Transverse colon (tissue), 4 donors: ENCODE results near the gene SCAF8. TPM values are rescaled to one million over a fixed set of nuclear protein-coding genes. Genes with fewer than 3 reads are reported as not detected.
"Not testable (repeated sequence)": the region's sequence is repeated elsewhere in the genome, so short reads cannot be mapped to it uniquely, and the experiment has no call there.

Experiments
- DNase-seq: peaks from one replicate; pipeline ENCODE4 v3.0.0-alpha.2; 2019
- H3K27ac ChIP-seq, 4 donors: fragments of 200-600 bp; sonication (generic); 2 replicates each; pipeline ENCODE4 v1.5.1; 2016 to 2018; ENCODE audit warnings: inconsistent platforms in 4 of 4
- H3K27me3 ChIP-seq: fragments of 200-600 bp; sonication (generic); 2 replicates; pipeline ENCODE4 v1.5.1; 2017; ENCODE audit warnings: inconsistent platforms
- H3K36me3 ChIP-seq, 4 donors: fragments of 200-600 bp; sonication (generic); 2 replicates each; pipeline ENCODE4 v1.5.1; 2017 to 2019; ENCODE audit warnings: inconsistent platforms in 4 of 4
- H3K4me1 ChIP-seq, 4 donors: fragments of 200-600 bp; sonication (generic); 2 replicates each; pipeline ENCODE4 v1.5.1; 2017 to 2020; ENCODE audit warnings: inconsistent platforms in 4 of 4
- H3K4me3 ChIP-seq, 4 donors: fragments of 200-600 bp; sonication (generic); 1 replicate in 1 of 4; 2 replicates in 3 of 4; pipeline versions ENCODE4 v1.5.1 to v1.6.1; 2017 to 2019; ENCODE audit warnings: inconsistent platforms in 4 of 4
- H3K9me3 ChIP-seq, 2 donors: fragments of 200-600 bp; sonication (generic); 2 replicates each; pipeline ENCODE4 v1.5.1; 2017 to 2019; ENCODE audit warnings: inconsistent platforms in 2 of 2
- CTCF ChIP-seq, 5 experiments: fragments of 200-600 bp in 3 of 5; fragments of 450-650 bp in 2 of 5; sonication (generic) in 3 of 5; IDR thresholded peaks; 1 replicate in 2 of 5; 2 replicates in 3 of 5; pipeline ENCODE4 v1.5.1; 2016 to 2017; ENCODE audit warnings: antibody characterized with exemption in 5 of 5, inconsistent platforms in 3 of 5, mild to moderate bottlenecking in 2 of 5, moderate library complexity in 1 of 5
- EP300 ChIP-seq: sonication (generic); formaldehyde crosslinking; IDR thresholded peaks from one replicate; pipeline ENCODE4 v1.6.1; 2017; ENCODE audit warnings: antibody characterized with exemption, low read depth
- POLR2A ChIP-seq: fragments of 450-650 bp; IDR thresholded peaks from one replicate; pipeline ENCODE4 v1.6.1; 2016; ENCODE audit warnings: antibody characterized with exemption, mild to moderate bottlenecking, moderate library complexity
- POLR2AphosphoS5 ChIP-seq, 3 donors: sonication (generic); formaldehyde crosslinking; IDR thresholded peaks; one replicate each; pipeline ENCODE4 v1.6.1; 2016; ENCODE audit warnings: antibody characterized with exemption in 3 of 3
- WGBS, 2 donors: methylation state at CpG; one replicate each; pipeline ENCODE4 v1.1.5; 2018; ENCODE audit warnings: low coverage in 1 of 2; 5-methylcytosine and 5-hydroxymethylcytosine counted together
- in situ Hi-C, 4 donors: fragments of 200-750 bp; cut with MboI; loops; one replicate each; pipeline versions ENCODE4 v1.15.0 to v1.15.1; 2017; ENCODE audit warnings: low sequenced_read_pairs in 3 of 4, low pct_ligation_motif_present in 1 of 4, low pct_unique_long_range_greater_than_20kb in 1 of 4
- intact Hi-C: fragments of 100-400 bp; cut with DNase I; formaldehyde crosslinking; loops from one replicate; pipeline ENCODE4 v1.15.1; 2023; ENCODE audit warnings: low total_unique reads
- total RNA-seq, 4 donors: library from RNA; depleted of rRNA; stranded (reverse); fragments of >200 nt; gene quantifications; one replicate each; pipeline ENCODE4 v1.1.0, GENCODE V29; 2016

SCAF8 gene
- total RNA-seq, 4 donors from 2014 or later: 32.2 to 38.6 (median 33.4) TPM

DNA sequence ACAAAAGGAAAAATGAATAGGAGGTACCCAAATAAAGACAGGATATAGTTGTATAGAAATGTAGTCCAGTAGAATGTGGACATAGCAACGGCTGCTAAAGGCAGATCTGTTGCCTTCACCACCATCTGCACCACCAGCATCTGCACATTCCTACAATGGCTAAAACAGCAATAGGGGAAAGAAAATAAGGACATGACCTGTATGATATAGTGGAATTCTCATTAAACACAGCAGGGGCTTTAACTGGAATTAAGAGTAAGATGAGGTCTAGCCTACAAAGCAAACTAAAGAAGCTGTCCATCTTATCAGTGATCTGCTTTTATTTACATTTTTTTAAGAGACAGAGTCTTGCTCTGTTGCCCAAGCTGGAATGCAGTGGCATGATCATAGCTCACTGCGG is 26.8 kb upstream of the SCAF8 start:
- H3K36me3 ChIP-seq: no peaks in the 10 kb centered on the region
- no peaks in the 10 kb centered on the region for H3K9me3 ChIP-seq
- no peak overlapping the region for H3K27ac ChIP-seq
- in situ Hi-C loops: loop anchor here in 1 of 4 donors (25.0 kb wide), 1 partner anchor 581 kb away; no protein-coding TSS in a partner anchor
- no peaks in the 10 kb centered on the region for H3K27me3 ChIP-seq
- H3K4me3 ChIP-seq: no peak overlapping the region
- intact Hi-C loops: no loop called here
- DNase-seq: no peak
- no peaks in the 10 kb centered on the region for H3K4me1 ChIP-seq
- 91 to 95% methylated on average over 1 to 2 of the region's 2 CpGs for WGBS, 2 donors
- no peak for TF ChIP-seq CTCF (IDR thresholded peaks at IDR 0.05)

- no peaks in the 10 kb centered on the region for H3K36me3 ChIP-seq
- no peak for TF ChIP-seq CTCF (IDR thresholded peaks at IDR 0.05)
- TF ChIP-seq POLR2A: no peak
- TF ChIP-seq POLR2AphosphoS5 (IDR thresholded peaks at IDR 0.05): no peak
- TF ChIP-seq EP300: no peak
- 21 to 37% methylated on average over 3 of the region's 3 CpGs for WGBS, 2 donors
Observed at GRCh38 chr6:154709621-154710020, 23.6 kb upstream of the SCAF8 start.

DNA sequence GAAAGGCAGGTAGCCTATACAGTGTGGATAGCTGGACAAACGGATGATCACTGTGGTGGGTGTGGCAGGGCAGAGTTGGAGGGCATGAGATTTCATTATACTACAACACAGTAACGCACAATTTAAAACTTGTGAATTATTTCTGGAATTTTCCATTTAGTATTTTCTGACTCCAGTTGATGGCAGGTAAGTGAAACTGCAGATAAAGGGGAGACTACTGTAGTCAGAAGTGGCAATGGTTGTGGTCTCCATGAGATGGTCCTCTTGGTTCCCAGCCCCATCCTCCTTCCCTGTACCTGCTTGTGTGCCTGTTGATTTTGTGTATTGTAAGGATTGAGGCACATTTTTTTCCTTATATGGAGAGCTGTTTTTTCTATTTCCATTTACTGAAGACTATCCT is 22.5 kb upstream of the SCAF8 start:
- Histone ChIP-seq H3K4me1 (no peaks in the 10 kb centered on the region), H3K9me3 (no peaks in the 10 kb centered on the region), H3K36me3 (no peaks in the 10 kb centered on the region), H3K27ac (no peak overlapping the region), H3K4me3 (no peak overlapping the region), H3K27me3 (no peaks in the 10 kb centered on the region)
- WGBS, 2 donors: 80 to 90% methylated on average over 2 of the region's 2 CpGs
- DNase-seq: no peak
- in situ Hi-C loops: loop anchor here in 1 of 4 donors (25.0 kb wide), 1 partner anchor 577 kb away; no protein-coding TSS in a partner anchor
- intact Hi-C loops: no loop called here
- TF ChIP-seq CTCF (IDR thresholded peaks at IDR 0.05) (no peak), EP300 (no peak), POLR2A (no peak), POLR2AphosphoS5 (IDR thresholded peaks at IDR 0.05) (no peak)

More at GRCh38 chr6:154709621-154710020, 23.6 kb upstream of the SCAF8 start:
- in situ Hi-C loops: loop anchor here in 1 of 4 donors (25.0 kb wide), 1 partner anchor 578 kb away; no protein-coding TSS in a partner anchor
- Histone ChIP-seq H3K27ac (no peak overlapping the region), H3K4me1 (no peaks in the 10 kb centered on the region), H3K4me3 (no peak overlapping the region), H3K27me3 (no peaks in the 10 kb centered on the region), H3K9me3 (no peaks in the 10 kb centered on the region)
- DNase-seq: no peak
- intact Hi-C loops: no loop called here

GRCh38 chr6:154715446-154715845 is 17.8 kb upstream of the SCAF8 start:
- DNase-seq: no peak
- TF ChIP-seq POLR2A (no peak), CTCF (IDR thresholded peaks at IDR 0.05) (no peak), EP300 (no peak), POLR2AphosphoS5 (IDR thresholded peaks at IDR 0.05) (no peak)
- 80 to 95% methylated on average over 1 of the region's 1 CpG for WGBS, 2 donors
- H3K9me3 ChIP-seq: no peaks in the 10 kb centered on the region
- H3K4me1 ChIP-seq: peaks cover 0 to 13% (median 5%) of the 10 kb centered on the region in 4 donors
- no peak overlapping the region for H3K4me3 ChIP-seq
- H3K27ac ChIP-seq: no peak overlapping the region
- no peaks in the 10 kb centered on the region for H3K36me3 ChIP-seq
- intact Hi-C loops (no loop called here), in situ Hi-C loops (loop anchor here in 1 of 4 donors (25.0 kb wide), 1 partner anchor 572 kb away; no protein-coding TSS in a partner anchor)
- H3K27me3 ChIP-seq: no peaks in the 10 kb centered on the region

DNA sequence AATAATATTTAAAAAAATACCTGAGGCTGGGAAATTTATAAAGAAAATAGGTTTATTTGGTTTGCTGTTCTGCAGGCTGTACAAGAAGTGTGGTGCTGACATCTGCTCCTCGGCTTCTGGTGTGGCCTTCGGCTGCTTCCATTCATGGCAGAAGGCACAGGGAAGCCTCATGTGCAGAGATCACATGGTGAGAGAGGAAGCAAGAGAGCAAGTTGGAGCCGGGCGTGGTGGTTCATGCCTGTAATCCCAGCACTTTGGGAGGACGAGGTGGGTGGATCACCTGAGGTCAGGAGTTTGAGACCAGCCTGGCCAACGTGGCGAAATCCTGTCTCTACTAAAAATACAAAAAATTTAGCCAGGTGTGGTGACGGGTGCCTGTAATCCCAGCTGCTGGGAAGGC is 16.9 kb upstream of the SCAF8 start:
- in situ Hi-C loops: loop anchor here in 1 of 4 donors (25.0 kb wide), 1 partner anchor 571 kb away; no protein-coding TSS in a partner anchor
- 66 to 67% methylated on average over 4 to 8 of the region's 8 CpGs for WGBS, 2 donors
- H3K9me3 ChIP-seq, H3K4me3 ChIP-seq, H3K27me3 ChIP-seq, intact Hi-C loops, DNase-seq, H3K36me3 ChIP-seq: not testable (repeated sequence)
- peak overlapping the region in 1 of 4 donors; percentile 17 for H3K27ac ChIP-seq
- peaks cover 0 to 13% (median 5%) of the 10 kb centered on the region in 4 donors for H3K4me1 ChIP-seq
